ENCODE results near the gene BEND3. TPM values are rescaled to one million over a fixed set of nuclear protein-coding genes. Genes with fewer than 3 reads are reported as not detected.

The BEND3 gene
- total RNA-seq, 1 experiment from 2014 or later, result 2.9 TPM

- no peak for DNase-seq (ENCODE audit: low read depth)
Observed at GRCh38 chr6:107083047-107083768, 32.1 kb downstream of the BEND3 start.

DNA sequence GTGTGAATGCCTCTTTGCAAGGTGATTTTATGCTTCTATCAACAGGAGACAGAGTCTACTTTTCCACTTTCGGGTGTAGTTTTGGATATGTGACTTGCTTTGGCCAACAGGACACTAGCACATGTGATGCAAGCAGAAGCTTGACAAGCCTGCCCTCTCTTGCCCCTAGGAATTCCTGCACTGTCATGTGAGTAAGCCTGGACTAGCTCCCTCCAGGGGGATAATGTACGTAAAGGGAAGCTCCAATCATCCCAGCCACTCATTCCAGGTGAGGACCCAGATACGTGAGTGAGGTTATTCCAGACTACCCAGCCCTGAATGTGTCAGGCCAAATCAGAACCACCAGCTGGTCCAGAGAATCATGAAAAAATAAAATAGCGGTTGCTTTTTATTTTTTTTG is 33.3 kb downstream of the BEND3 start:
- DNase-seq (ENCODE audit: low read depth), result no peak

GRCh38 chr6:107080036-107080435 is 35.3 kb downstream of the BEND3 start:
- DNase-seq (ENCODE audit: low read depth), result no peak

DNA sequence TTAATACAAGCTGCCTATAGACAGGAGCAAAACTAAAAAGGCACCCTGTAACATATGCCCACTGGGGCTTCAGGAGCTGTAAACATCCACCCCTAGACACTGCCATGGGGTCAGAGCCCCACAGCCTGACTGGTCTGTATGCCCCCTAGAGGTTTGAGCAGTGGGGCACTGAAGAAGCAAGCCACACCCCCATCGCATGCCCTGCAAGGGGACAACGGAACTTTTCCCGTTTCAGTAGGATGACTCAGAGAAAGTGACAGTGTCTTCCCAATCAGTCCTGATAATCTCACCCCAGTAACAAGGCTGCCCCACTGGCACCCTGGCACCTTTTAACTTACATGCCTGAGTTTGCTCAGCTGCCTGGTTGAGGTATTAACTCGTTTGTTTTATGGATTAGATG is 35.9 kb downstream of the BEND3 start:
- DNase-seq (ENCODE audit: low read depth), result no peak

GRCh38 chr6:107077710-107078109 is 37.6 kb downstream of the BEND3 start:
- DNase-seq (ENCODE audit: low read depth), result no peak

- peak; percentile 71 for DNase-seq (ENCODE audit: low read depth)
Observed at GRCh38 chr6:107075951-107076381, 39.3 kb downstream of the BEND3 start.

- DNase-seq (ENCODE audit: low read depth), result no peak
Observed at GRCh38 chr6:107070686-107071085, 44.6 kb downstream of the BEND3 start.

- no peak for DNase-seq (ENCODE audit: low read depth)
Observed at GRCh38 chr6:107069631-107070548, 45.4 kb downstream of the BEND3 start.

DNA sequence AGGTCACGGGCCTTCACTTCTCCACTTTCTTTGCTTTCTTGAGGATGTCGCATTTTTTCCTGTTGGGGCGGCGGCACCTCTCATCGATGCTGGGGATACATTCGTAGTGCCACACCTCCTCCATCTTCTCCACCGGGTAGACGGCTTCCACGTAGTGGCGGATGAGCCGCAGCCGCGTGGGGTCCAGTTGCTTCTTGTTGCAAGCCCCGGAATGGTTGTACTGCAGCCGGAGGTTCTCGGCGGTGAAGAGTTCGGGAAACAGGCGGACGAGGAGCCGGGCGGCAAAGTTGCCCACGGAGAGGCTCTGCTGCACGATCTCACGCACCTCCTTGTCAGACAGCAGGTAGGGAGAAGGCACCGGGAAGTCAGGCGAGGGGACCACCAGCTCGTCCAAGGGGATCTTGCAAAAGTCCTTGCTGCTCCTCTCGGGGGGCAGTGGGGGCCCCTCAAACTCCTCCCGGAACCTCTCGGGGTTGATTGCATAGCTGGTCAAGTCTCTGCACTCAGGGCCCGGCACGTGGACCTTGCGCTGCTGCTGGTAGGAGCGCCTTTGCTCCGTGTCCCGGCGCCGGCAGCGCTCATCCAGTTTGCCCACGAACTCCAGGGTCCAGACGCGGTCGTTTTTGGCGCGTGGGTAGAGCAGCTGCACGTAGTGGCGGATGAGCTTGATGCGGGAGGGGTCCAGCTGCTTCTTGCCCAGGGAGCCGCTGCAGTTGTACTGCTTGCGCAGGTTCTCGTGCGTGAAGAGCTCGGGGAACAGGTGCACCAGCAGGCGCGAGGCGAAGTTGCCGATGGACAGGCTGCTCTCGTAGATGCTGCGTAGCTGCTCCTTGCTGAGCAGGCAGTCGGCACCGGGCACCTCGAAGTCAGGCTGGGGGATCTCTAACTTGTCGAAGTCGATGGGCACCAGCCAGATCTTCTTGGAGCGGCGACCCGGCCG is 46.4 kb downstream of the BEND3 start:
- DNase-seq (ENCODE audit: low read depth), result no peak

DNA sequence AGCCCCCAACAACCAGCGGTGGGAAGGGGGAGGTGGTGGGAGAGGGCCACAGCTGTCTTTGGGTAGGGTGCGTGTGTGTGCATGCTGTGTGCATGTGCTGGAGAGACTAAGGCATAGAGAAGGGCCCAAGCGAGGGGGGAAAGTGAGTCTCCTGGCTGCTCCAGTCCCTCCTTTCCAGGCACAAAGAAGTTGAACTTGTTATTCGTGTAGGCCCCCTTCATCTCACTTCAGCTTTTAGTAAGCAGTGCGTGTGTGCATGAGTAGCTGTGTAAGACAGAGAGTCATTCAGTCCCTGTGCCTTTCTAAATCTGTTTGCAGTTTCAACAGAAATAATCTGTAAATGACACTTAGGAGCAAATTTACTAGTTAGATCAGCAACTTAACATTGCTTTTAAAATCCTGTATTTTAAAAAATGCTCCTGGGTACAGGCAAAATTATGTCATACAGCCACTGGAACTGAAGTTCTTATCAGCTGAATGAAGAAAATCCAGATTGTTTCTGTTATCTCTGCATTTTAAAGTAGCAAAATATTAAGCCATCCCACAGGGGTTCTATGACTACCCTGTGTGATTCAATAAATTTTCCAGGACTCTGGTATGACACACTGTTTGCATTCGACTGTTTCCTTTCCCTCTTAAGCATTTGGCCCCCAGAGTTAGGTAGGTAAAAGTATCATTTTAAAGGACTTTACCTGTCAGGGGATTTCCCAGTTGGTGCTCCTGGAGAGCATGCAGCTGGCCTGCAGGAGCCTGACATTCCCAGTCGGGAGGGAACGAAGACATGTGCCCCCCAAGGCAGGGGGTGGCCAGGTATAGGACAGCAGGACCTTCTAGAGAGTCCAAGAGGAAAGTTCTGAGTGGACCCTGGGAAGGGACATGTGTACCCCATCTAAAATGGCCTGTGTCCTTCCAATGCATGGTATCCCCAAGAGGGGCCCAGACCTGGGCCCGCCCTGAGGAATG is 48.3 kb downstream of the BEND3 start:
- no peak for DNase-seq (ENCODE audit: low read depth)

GRCh38 chr6:107064579-107065065 is 50.7 kb downstream of the BEND3 start:
- DNase-seq (ENCODE audit: low read depth), result peak; percentile 88

DNA sequence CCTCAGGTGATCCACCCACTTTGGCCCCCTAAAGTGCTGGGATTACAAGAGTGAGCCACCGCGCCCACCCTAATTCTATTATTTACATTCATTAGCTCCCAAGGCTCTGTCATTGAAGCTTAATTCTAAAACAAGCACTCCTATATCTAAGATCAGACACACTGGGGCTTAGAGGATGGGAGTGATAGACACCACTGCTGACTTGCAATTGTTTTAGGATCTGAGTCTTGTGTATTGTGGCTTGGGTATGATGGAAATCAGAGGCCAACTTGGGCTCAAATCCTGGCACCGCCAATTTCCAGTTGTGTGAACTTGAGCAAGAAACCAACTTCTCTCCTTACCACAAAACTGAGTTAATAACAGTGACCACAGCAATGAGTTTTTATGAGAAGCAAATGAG is 52.6 kb downstream of the BEND3 start:
- no peak for DNase-seq (ENCODE audit: low read depth)

- no peak for DNase-seq (ENCODE audit: low read depth)
Observed at GRCh38 chr6:107061125-107062020, 53.9 kb downstream of the BEND3 start.

DNA sequence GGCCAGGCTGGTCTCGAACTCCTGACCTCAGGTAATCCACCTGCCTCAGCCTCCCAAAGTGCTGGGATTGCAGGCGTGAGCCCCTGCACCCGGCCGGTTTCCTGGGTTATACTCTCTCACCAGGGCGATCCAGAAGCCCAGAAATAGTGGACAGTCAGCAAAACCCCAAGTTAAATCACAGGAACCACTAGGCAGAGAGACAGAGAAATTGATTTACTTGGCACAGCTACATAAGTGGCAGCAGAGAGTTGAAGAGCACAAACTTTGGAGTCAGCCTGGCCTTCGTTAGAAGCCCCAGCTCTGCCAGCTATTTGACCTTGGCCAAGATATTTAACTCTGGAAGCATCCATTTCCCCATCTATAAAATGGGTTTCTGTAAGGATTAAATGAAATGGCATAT is 54.6 kb downstream of the BEND3 start:
- no peak for DNase-seq (ENCODE audit: low read depth)

DNA sequence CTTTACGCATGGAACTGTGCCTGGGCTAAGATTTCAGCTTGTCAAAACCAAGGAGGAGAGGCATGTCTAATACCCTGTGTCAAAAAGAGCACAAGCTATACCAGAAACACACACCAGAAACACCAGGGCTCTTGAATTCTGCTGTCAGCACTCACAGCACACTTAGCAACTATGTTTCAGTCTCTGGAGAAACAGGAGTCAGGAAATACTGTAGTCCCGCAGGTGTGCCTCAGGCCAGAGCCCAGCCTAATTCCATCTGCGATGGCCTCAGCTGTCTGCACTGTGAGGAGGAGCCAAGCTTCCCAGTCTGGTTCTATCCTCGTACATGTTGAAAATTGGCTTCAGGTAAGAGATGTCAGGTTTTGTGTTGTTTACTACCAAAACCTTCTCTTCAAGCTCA is 55.7 kb downstream of the BEND3 start:
- DNase-seq (ENCODE audit: low read depth), result no peak

- DNase-seq (ENCODE audit: low read depth), result no peak
Observed at GRCh38 chr6:107057679-107058078, 57.6 kb downstream of the BEND3 start.

DNA sequence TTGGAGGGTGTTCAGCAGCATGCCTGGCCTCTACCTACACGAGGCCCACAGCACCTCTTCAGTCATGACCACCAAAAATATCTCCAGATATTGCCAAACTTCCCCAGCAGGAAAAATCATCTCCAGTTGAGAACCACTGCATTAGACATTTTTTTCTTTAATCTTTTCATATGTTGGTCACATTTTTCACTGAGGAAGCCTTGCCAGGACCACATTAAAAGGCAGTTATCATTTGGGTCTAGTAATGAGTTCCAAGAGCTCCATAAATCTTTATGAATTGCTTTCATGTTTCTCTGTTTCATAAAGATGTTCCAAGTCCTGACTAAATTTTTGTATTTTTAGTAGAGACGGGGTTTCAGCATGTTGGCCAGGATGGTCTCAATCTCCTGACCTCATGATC is 58.5 kb downstream of the BEND3 start:
- DNase-seq (ENCODE audit: low read depth), result no peak

DNA sequence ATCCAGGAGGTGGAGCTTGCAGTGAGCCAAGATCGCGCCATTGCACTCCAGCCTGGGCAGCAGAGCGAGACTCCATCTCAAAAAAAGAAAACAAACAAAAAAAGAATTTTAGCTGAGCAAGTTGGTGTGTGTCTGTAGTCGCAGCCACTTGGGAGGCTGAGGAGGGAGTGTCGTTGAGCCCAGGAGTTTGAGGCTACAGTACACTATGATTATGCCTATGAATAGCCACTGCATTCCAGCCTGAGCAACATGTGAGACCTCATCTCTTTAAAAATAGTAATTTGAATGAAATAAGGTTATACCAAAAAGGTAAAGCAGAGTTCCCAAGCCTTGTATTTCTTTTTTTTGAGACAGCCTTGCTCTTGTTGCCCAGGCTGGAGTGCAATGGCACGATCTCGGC is 67.5 kb downstream of the BEND3 start:
- no peak for DNase-seq (ENCODE audit: low read depth)
